Measurements from ENCODE around the gene TUFT1. TPM values are rescaled to one million over a fixed set of nuclear protein-coding genes. Genes with fewer than 3 reads are reported as not detected.
A peak's percentile ranks its signal among the peaks of the same experiment; 100 is the strongest.

Gene TUFT1
- total and polyA plus RNA-seq, 2 of the 13 experiments (the other 11 are each of a cell fraction or from before 2014, with no cell fraction given), result 6.4 to 7.3 TPM

DNA sequence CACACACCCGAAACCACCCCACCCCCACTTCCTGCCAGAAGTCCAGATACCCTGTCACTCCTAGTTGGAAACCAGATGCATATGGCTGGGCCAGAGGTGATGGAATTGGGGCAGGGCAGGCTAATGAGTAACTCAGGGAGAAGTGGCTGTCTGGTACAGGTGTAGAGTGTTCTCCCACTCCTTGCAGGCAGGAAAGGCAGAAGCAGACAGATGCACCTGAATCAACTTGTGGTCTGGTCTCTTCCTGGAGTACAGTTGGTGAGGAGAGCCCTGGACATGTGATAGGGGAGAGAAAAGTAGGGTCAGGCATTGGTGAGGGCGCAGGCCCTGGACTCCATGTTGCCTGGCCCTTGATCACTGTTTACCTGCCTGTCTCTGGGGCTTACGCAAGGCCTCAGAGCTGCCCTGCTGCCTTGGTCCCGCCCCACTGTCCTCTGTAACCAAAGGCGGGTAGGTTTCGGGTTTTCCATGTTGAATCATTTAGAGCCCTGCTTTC is 26.4 kb upstream of the TUFT1 start (continued):
- TF ChIP-seq, protein P1, sequence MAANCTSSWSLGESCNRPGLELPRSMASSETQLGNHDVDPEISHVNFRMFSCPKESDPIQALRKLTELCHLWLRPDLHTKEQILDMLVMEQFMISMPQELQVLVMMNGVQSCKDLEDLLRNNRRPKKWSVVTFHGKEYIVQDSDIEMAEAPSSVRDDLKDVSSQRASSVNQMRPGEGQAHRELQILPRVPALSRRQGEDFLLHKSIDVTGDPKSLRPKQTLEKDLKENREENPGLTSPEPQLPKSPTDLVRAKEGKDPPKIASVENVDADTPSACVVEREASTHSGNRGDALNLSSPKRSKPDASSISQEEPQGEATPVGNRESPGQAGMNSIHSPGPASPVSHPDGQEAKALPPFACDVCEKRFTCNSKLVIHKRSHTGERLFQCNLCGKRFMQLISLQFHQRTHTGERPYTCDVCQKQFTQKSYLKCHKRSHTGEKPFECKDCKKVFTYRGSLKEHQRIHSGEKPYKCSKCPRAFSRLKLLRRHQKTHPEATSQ (CRISPR knock-in tag; IDR thresholded peaks at IDR 0.05; ENCODE audit: borderline replicate concordance), result 0 out of 2 replicates have a peak, but pooled peaks have one; percentile 54
- TF ChIP-seq ARNT2 (CRISPR knock-in tag; IDR thresholded peaks at IDR 0.05; ENCODE audit: low read depth) (peak; percentile 48), BCL6 (CRISPR knock-in tag; IDR thresholded peaks at IDR 0.05) (peak; percentile 77), ZMYM3 (CRISPR knock-in tag; IDR thresholded peaks at IDR 0.05) (no peak; the same call in 1 of the 2 replicates), AGO1 (IDR thresholded peaks at IDR 0.05; ENCODE audit: low read depth, low read length, poor library complexity, severe bottlenecking) (no peak), THAP11 (CRISPR knock-in tag; IDR thresholded peaks at IDR 0.05) (peak; percentile 38; the same call in 1 of the 2 replicates), PHF5A (CRISPR knock-in tag; IDR thresholded peaks at IDR 0.05; ENCODE audit: low read depth, unreplicated experiment) (no peak), FOXC1 (CRISPR knock-in tag; IDR thresholded peaks at IDR 0.05; ENCODE audit: borderline replicate concordance) (0 out of 2 replicates have a peak, but pooled peaks have one; percentile 38), ZNF343 (CRISPR knock-in tag; IDR thresholded peaks at IDR 0.05) (no peak), MXI1 (IDR thresholded peaks at IDR 0.05; ENCODE audit: borderline replicate concordance, low read depth, low read length) (peak; percentile 21; the same call in 1 of the 3 replicates), ZNF496 (CRISPR knock-in tag; IDR thresholded peaks at IDR 0.05; ENCODE audit: insufficient replicate concordance) (no peak), CEBPB (IDR thresholded peaks at IDR 0.05; ENCODE audit: borderline replicate concordance, low read depth, low read length) (peak; percentile 90), TBX2 (CRISPR knock-in tag; IDR thresholded peaks at IDR 0.05; ENCODE audit: borderline replicate concordance) (peak; percentile 86)
- TF ChIP-seq, protein P2, sequence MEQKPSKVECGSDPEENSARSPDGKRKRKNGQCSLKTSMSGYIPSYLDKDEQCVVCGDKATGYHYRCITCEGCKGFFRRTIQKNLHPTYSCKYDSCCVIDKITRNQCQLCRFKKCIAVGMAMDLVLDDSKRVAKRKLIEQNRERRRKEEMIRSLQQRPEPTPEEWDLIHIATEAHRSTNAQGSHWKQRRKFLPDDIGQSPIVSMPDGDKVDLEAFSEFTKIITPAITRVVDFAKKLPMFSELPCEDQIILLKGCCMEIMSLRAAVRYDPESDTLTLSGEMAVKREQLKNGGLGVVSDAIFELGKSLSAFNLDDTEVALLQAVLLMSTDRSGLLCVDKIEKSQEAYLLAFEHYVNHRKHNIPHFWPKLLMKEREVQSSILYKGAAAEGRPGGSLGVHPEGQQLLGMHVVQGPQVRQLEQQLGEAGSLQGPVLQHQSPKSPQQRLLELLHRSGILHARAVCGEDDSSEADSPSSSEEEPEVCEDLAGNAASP (CRISPR knock-in tag; IDR thresholded peaks at IDR 0.05; ENCODE audit: borderline replicate concordance), result no peak
- TF ChIP-seq, protein P3, sequence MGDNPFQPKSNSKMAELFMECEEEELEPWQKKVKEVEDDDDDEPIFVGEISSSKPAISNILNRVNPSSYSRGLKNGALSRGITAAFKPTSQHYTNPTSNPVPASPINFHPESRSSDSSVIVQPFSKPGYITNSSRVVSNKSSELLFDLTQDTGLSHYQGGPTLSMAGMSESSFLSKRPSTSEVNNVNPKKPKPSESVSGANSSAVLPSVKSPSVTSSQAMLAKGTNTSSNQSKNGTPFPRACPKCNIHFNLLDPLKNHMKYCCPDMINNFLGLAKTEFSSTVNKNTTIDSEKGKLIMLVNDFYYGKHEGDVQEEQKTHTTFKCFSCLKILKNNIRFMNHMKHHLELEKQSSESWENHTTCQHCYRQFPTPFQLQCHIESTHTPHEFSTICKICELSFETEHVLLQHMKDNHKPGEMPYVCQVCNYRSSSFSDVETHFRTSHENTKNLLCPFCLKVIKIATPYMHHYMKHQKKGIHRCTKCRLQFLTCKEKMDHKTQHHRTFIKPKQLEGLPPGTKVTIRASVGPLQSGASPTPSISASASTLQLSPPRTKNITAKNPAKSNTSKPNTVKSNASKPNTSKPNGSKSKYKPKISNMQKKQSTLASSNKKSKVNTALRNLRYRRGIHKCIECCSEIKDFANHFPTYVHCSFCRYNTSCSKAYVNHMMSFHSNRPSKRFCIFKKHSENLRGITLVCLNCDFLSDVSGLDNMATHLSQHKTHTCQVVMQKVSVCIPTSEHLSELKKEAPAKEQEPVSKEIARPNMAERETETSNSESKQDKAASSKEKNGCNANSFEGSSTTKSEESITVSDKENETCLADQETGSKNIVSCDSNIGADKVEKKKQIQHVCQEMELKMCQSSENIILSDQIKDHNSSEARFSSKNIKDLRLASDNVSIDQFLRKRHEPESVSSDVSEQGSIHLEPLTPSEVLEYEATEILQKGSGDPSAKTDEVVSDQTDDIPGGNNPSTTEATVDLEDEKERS (CRISPR knock-in tag; IDR thresholded peaks at IDR 0.05), result peak; percentile 57
- TF ChIP-seq, protein P4, sequence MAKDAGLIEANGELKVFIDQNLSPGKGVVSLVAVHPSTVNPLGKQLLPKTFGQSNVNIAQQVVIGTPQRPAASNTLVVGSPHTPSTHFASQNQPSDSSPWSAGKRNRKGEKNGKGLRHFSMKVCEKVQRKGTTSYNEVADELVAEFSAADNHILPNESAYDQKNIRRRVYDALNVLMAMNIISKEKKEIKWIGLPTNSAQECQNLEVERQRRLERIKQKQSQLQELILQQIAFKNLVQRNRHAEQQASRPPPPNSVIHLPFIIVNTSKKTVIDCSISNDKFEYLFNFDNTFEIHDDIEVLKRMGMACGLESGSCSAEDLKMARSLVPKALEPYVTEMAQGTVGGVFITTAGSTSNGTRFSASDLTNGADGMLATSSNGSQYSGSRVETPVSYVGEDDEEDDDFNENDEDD (CRISPR knock-in tag; IDR thresholded peaks at IDR 0.05; ENCODE audit: borderline replicate concordance), result peak; percentile 25; the same call in 1 of the 2 replicates
- TF ChIP-seq, protein P5, sequence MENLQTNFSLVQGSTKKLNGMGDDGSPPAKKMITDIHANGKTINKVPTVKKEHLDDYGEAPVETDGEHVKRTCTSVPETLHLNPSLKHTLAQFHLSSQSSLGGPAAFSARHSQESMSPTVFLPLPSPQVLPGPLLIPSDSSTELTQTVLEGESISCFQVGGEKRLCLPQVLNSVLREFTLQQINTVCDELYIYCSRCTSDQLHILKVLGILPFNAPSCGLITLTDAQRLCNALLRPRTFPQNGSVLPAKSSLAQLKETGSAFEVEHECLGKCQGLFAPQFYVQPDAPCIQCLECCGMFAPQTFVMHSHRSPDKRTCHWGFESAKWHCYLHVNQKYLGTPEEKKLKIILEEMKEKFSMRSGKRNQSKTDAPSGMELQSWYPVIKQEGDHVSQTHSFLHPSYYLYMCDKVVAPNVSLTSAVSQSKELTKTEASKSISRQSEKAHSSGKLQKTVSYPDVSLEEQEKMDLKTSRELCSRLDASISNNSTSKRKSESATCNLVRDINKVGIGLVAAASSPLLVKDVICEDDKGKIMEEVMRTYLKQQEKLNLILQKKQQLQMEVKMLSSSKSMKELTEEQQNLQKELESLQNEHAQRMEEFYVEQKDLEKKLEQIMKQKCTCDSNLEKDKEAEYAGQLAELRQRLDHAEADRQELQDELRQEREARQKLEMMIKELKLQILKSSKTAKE (CRISPR knock-in tag; IDR thresholded peaks at IDR 0.05; ENCODE audit: borderline replicate concordance), result peak; percentile 72
- TF ChIP-seq, protein P6, sequence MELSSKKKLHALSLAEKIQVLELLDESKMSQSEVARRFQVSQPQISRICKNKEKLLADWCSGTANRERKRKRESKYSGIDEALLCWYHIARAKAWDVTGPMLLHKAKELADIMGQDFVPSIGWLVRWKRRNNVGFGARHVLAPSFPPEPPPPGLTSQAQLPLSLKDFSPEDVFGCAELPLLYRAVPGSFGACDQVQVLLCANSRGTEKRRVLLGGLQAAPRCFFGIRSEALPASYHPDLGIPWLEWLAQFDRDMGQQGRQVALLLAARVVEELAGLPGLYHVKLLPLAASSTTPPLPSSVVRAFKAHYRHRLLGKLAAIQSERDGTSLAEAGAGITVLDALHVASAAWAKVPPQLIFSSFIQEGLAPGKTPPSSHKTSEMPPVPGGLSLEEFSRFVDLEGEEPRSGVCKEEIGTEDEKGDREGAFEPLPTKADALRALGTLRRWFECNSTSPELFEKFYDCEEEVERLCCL (CRISPR knock-in tag; IDR thresholded peaks at IDR 0.05; ENCODE audit: borderline replicate concordance), result no peak
